Cardiac fibroblast (primary cell): Measurements from ENCODE around the gene KCNMA1.

Source experiments
- DNase-seq, 2 donors: peaks; one replicate each; pipeline versions ENCODE4 v3.0.0 to v3.0.0-alpha.2; 2010; ENCODE audit warnings: low read depth in 2 of 2
- H3K4me3 ChIP-seq, 2 donors: replicated peaks in 1 of 2; 1 replicate in 1 of 2; 2 replicates in 1 of 2; pipeline ENCODE4 v1.5.1; 2011; ENCODE audit warnings: low read depth in 2 of 2, low read length in 2 of 2, mild to moderate bottlenecking in 2 of 2, moderate library complexity in 1 of 2
- TF ChIP-seq, protein P1 (sequence below): IDR thresholded peaks from one replicate; pipeline ENCODE4 v1.5.1; 2011; ENCODE audit warnings: low read depth, mild to moderate bottlenecking, low read length, inconsistent platforms

KCNMA1 gene

DNA sequence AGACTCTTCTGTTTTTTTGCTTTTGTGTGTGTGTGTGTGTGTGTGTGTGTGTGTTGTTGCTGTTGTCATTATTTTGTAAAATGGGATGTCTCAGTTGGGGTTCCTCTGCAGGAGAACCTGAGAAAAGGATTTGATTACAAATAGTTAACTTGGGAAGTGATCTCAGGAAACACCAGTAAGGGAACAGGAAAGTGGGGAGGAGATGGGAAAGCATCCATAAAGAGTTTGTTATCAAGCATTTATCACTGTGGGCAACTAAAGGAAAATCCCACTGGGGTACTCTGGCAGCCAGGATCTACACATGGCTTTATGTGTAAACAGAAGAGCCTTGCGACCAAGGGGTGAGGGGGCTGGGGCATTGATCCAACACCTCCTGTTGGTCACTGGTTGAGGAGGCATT lies 485.4 kb downstream of the KCNMA1 start:
- H3K4me3 ChIP-seq, result no peak overlapping the region
- TF ChIP-seq, protein P1, sequence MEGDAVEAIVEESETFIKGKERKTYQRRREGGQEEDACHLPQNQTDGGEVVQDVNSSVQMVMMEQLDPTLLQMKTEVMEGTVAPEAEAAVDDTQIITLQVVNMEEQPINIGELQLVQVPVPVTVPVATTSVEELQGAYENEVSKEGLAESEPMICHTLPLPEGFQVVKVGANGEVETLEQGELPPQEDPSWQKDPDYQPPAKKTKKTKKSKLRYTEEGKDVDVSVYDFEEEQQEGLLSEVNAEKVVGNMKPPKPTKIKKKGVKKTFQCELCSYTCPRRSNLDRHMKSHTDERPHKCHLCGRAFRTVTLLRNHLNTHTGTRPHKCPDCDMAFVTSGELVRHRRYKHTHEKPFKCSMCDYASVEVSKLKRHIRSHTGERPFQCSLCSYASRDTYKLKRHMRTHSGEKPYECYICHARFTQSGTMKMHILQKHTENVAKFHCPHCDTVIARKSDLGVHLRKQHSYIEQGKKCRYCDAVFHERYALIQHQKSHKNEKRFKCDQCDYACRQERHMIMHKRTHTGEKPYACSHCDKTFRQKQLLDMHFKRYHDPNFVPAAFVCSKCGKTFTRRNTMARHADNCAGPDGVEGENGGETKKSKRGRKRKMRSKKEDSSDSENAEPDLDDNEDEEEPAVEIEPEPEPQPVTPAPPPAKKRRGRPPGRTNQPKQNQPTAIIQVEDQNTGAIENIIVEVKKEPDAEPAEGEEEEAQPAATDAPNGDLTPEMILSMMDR, result no peak
- DNase-seq, result no peak

DNA sequence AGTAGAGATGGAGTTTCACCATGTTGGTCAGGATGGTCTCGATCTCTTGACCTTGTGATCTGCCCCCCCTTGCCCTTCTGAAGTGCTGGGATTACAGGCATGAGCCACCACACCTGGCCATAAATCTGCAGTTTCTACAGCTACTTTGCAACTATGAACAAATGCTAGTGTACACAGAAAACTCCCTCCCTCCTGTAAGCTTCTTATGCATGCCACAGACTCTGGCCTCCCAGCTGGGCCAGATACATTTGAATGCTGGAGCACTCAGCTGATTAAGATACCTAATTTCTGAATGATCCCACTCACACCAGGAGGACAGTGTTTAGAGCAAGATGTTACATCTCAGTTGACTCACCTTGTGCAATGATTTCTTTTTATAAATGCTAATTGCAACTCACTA lies 486.2 kb downstream of the KCNMA1 start:
- no peak for DNase-seq
- H3K4me3 ChIP-seq, result no peak overlapping the region
- TF ChIP-seq, protein P1, result no peak

DNA sequence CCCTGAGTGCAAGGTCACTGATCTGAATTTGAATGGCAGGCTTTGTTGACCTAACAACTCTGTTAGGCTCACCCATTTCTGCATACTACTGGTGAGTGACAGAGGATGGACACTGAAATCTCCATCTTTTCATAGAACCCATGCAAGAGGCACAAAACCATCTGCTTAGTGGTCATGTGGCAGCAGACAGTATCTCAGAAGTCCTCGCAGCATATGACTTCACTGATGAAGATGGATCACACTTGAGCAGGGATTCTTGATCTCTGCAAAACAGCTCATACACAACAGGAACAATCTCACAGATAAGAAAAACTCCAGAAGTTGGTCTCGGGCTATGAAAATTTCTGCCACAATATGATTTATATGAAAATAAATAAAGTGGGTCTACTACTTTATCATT lies 487.9 kb downstream of the KCNMA1 start:
- no peak for DNase-seq
- H3K4me3 ChIP-seq, result no peak overlapping the region
- TF ChIP-seq, protein P1, result no peak

DNA sequence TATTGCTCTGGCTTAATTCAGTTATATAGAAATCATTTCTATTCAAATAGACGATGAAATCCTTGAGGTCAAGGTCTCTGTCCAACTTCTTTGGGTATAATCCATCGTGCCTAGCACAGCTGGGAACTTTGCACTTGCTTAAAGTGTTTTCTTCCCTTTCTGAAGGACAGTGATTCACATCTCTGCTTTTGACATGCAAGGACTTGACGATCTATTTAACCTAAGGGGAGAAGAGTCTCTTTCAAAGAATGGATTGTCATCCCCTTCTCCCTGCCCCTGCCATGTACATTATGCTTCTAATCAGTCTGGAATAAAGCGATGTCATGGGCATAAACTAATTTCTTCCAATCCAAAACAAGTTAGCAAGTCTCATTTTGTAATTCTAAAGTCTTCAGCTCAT lies 488.6 kb downstream of the KCNMA1 start:
- TF ChIP-seq, protein P1, result no peak
- no peak for DNase-seq
- H3K4me3 ChIP-seq, result no peak overlapping the region

DNA sequence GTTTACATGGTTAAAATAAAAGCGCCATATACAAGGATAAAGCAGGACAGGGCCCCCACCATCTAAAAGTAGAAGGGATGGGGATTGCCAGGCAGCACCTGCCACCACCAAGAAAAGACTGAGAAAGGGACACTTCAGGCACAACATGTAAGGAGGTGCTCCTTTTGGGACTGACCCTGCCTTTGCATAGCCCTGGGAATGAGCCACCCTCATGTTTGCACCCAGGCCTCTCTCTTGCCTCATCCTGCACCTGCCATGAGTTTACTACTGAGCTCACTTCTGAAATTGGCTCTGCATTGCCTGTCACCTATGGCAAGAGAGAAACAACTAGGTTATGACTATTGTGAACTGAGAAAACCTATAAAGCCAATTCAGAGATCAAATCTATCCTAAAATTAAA lies 489.7 kb downstream of the KCNMA1 start:
- TF ChIP-seq, protein P1, result no peak
- DNase-seq, result no peak
- no peak overlapping the region for H3K4me3 ChIP-seq

DNA sequence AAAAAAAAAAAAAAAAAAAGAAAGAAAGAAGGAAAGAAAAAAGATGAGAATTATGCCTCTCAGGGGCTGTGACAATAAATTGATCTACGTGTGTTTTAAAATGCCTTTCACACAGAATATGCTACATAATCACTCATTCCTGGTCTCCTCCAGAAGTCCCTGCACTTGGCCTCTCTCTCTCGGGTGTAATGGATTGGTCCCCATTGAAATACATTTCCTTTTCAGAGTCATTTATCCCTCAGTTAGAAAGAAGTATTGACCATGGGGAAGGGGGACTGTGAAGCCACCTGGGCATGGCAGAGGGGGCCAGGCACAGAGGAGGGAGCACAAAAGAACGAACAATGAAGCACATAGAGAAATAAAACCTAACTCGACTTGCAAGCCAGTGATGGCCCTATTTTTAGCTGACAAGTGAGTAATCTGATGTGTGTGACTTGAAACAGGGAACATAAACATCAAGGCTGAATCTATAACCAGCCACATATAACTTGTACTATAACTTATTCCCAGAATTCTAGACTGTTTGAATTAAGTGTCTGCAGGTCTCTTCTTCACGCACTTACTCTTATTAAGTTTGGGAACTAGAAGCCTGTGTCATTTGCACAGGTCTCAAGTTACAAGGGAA lies 490.8 kb downstream of the KCNMA1 start:
- no peak for DNase-seq
- TF ChIP-seq, protein P1, result no peak
- no peak overlapping the region for H3K4me3 ChIP-seq

DNA sequence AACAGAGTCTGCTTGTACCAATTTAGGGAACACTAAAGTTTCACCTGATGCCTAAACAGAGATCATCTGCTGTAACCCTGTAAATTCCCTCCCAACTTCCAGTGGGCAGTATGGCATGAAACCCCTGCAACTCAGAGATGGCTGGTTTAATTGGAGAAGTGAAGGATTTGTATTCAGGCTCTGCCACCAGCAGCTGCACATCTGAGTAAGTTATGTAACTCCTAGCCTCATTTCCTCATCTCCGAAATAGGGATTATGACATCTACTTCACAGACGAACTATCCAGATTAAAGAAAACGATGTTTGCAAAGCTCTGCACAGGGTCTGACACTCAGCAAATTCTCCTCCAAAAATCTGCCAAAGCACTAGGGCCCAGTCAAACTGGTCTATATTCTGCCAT lies 493.0 kb downstream of the KCNMA1 start:
- no peak for DNase-seq
- TF ChIP-seq, protein P1, result no peak
- H3K4me3 ChIP-seq, result no peak overlapping the region
